HTR-8/SVneo (cell line): ENCODE results near the gene IL1B.

ENCODE experiments used
- DNase-seq: peaks from one replicate; pipeline ENCODE4 v3.0.0; 2011; ENCODE audit warnings: low spot score, mixed read lengths; ENCODE audit not compliant: insufficient read length
- FAIRE-seq: peaks from 2 replicates; lab custom pipeline; 2011; peaks lifted over from hg19 to GRCh38; lab: Jason Lieb, UNC

Gene IL1B

DNA sequence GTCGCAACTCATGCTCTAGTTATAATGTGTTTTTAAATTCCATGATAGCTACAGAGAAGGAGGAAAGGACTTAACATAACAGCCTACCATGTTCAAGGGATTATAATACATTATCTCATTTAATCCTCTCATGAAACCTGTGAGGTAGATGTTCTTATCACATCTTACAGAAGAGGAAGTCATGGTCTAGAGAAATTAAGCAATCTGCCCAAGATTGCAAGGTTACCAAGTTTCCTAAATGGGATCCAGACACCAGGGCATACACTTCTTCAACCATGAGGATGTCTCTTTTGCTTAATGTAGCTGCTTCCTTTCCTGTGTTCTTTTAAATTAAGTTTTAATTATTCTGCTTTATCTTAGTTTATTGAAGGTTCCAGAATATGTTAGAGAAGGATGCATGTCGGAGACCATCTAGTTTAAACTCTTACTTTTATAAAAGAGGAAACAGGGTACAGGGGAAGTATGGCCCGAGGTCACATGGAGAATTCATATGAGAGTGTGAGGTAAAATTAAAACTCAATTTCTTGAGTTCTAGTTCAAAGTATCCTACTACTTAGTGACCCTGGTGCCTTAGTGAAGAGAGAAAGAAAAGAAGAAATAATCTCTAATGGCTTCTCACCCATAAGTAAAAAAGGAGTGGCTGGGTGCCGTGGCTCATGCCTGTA lies 48.7 kb downstream of the IL1B start:
- no peak for DNase-seq
- no peak for FAIRE-seq

DNA sequence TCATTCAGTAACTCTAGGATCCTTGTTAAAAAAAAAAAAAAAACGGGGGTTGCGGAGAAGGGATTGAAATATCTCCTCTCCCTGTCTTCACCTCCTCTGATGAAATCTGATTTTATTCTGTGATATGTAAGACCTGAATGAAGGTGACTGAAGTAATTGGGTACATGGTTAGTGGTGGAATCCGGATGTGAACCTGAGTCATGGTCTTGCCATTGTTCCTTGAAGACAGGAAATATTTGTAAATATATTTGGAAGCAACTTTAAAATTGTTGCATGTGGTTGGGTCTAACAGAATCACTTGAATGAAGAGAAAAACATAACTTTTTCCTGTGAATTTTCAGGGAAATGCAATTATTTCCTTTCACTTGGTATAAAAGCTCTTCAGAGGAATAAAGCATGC lies 49.3 kb downstream of the IL1B start:
- FAIRE-seq (no peak), DNase-seq (no peak)

DNA sequence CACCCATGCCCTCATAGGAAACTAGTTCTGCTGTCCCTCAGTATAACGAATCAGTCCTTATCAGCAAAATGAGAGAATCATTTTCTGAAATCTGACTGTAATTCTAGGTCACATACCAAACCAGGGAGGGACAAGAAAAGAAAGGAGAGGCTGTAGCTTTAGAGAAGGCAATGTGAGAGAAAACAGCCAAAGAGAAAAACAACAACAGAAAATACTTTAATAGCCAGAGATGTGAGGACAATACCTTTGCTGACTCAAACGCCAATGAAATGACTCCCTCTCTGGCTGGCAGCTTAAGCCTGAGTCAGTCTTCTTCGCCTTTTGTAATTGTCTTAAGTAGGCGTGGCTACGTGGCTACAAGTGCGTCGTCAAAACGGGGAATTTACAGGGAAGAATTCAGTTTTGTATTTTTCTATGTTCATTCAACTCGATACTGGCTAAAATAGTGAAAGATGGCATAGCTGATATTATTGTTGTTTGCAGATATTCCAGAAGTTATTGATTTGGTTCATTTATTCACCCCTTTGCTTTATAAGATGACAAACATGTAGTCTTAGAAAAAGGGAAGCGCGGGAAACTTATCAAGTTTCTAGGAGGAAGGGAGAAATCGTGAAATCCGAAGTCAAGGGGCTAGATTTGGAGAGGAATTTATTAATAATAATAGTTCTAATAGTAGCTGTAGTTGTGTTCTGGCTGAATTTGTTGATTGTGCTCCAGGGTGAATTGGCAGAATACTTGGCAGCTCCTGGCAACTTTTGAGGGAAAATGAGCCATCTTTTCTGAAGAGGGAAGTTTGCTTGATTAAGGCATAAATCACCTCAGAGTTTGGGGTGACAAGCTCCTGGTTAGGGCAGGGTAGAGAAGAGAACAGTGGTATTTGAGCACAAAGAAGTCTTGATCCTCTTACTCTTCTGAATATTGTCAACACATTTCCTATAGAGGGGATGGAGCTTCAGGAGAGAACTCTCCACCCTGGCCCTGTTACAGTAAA lies 52.1 kb downstream of the IL1B start, which contains the start of gene IL1A:
Gene IL1A, minus strand, starts transcription at position 295 of the 991 bp plus-strand sequence. CDS start 723 bp downstream, outside the sequence.
- FAIRE-seq: no peak

DNA sequence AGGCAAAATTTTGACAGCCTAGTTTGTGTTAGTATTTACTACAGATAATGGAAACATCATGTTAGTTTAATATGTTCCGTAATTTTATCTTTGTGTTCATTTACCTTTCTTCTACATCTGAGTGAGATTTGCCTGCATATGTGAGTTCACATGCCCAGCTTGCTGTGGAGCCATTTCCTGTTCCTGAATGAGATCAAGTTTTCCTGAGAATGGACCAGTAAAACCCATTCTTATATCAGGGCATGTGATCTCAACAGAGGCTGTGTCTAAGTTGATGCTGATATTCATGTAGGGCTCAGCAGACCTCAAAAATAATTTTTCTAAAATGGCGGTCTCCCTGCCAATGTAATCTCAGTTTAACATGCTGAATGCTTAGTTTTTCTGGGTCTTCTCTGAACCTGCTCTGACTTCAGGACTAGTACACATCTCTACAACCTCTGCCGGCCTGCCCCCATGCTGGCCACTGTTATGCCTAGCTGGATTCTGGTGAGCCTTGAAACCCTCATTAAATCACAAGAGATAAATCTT lies 53.3 kb downstream of the IL1B start:
- FAIRE-seq (no peak), DNase-seq (no peak)

More for the DNA sequence above, 52.1 kb downstream of the IL1B start, which contains the start of gene IL1A:
- DNase-seq: no peak

DNA sequence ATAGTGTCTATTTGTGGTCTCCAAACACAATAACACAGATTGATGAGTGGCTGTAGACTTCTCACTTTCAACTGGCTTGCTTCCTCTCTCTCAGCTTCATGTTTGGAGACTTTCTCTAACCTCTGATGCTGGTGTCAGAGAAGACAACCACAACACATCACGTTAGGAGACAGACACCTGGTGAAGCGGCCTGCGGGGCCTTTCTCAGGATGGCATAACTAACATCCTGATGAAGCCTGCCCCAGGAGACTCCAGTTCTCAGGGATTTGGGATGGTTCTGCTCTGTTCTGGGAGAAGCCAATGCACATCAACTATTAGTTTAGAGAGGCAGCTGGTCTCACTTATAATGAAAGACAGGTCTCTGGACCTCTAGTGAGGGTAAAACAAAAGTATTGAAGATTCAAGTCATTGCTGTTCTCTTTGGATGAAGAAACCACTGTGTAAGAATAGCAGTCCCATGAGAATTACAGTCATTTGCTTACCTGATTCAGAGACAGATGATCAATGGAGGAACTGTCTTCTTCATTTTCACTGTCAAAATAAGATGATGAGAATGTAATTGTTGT lies 54.3 kb downstream of the IL1B start:
- FAIRE-seq (no peak), DNase-seq (no peak)
